GM18511 (cell line): ENCODE results near the gene ABCC12.

Experiments used
- ATAC-seq: cut with Tn5 transposase; IDR thresholded peaks from one replicate; pipeline ENCODE4 v1.9.1; 2021; ENCODE audit warnings: mild to moderate bottlenecking, moderate library complexity; ENCODE audit not compliant: unreplicated experiment

Gene ABCC12

GRCh38 chr16:48133455-48134211 lies 22.2 kb downstream of the ABCC12 start:
- ATAC-seq: no peak

DNA sequence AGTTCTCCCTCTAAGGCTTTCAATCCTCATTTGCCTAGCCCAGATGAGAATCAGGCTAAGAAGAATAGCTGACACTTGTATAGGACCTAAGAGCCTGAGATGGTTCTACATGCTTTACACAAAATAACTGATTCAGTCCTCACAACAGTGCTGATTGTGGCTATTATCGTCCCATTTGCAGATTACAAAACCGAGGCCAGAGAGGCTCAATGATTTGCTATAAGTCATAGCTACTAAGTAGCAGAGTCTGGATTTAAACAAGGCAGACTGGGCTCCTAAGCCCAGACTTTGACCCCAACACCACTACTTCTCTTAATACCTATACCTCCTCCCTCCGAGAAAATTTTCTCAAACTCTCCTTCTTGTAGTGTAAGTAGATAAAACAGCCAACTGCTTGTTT lies 23.1 kb downstream of the ABCC12 start:
- ATAC-seq: no peak

- no peak for ATAC-seq
These were observed 24.4 kb downstream of the ABCC12 start for GRCh38 chr16:48131201-48131935.

- no peak for ATAC-seq
These were observed 25.9 kb downstream of the ABCC12 start for GRCh38 chr16:48129926-48130325.

DNA sequence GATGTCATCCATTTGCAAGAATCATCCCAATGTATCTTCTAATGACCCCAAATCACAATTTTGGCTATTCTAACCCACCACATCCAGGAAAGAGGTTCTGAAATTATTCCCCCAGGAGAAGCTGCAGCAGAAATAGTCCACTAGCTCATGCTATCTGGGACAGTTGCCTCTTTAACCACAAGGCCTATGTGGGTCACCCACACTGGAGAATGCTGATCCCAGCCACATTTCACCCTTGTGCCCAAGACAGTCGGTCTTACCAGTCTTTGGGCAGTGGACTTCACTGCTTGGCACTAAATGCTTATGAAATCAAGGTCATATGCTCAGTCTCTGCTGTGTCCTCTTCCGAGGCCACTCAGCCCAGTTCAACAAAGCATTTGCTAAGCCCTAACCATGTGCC lies 27.0 kb downstream of the ABCC12 start:
- no peak for ATAC-seq

- ATAC-seq: no peak
These were observed 28.8 kb downstream of the ABCC12 start for GRCh38 chr16:48126801-48127644.

GRCh38 chr16:48125888-48126287 lies 29.9 kb downstream of the ABCC12 start:
- no peak for ATAC-seq

DNA sequence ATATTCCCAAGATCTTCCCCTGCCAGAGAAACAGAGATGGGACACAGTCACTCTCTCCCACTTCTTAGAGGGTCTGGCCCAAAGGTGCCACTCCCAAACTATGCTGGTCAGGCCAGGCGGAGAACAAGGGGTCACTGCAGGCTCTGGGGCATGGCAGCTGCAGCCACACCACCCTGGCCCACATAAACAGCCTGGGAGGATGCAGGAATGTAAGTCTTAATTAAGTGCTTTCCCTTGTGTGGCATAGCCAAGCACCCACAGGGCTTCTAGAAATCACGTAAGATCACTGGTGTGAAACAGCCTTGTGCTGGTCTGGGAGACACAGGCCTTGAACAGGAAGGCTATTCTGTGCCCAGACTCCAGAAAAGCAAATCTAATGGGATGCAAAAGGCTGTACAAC lies 31.5 kb downstream of the ABCC12 start:
- ATAC-seq: no peak

DNA sequence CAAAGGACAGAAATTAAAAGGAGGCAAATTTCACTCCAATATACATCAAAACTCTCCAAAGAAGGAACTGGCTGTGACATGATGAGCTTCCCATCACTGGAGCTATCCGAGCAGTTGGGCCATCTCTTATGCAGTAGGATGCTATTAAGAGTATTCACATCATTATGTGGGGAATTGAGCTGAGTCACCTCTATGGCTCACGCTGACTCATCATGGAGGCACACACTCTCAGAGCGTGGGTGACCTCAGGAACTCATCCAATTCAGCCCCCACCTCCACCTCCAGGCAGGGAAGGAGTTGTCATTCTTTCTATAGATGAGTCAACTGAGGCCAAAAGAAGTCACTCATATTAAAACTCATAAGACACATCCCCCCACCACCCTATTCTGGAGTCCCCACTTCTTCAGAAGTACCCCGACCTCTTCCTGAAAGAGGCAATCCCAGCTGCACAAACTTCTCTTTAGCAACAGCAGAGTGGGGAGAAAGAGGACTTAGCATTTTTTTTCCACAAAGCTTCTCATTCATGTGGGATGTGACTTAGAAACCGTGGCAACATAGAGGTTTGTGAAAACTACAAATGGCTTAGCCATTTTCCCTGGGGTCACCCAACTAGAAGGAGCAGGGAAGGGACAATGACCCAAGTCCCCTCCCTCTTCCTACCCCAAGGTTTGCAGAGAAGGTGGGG lies 32.5 kb downstream of the ABCC12 start:
- ATAC-seq: peak; percentile 86

DNA sequence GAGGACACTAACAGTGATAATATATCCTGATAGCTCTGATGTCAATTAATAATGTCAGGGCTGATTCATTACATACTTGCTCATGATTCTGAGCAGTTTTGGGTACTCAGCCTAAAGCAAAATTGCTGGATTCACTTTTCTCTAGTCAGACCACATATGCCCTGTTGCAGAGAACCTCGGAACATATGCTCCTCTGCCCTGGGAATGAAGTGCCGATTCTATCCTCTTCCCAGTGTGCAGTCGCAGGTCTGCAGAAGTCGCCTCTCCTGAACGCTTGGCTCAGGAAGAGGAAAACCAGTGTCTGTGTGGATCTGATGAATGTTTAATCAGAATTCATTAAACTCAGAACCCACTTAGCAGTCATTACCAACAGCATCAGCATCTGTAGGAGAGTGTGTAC lies 34.5 kb downstream of the ABCC12 start:
- ATAC-seq: no peak

DNA sequence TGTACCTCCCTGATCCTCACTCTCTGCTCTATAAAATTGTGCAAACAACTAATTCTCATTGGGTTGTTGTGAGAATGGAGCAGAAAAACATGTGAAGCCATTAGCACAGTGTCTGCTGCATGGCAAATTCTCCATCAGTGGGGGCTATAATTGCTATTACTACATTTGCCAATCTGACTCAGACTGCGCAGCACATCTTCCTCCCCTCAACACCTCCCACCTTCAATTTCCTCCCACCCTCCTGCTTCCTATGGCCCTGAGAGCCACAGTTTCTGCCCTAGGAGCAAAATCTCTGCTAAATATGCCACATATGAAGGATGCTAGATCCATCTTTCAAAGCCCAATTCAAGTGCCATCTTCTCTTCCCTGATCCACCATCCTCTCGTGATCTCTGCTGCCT lies 37.0 kb downstream of the ABCC12 start:
- ATAC-seq: no peak

GRCh38 chr16:48117217-48118105 lies 38.3 kb downstream of the ABCC12 start:
- peak; percentile 71 for ATAC-seq

DNA sequence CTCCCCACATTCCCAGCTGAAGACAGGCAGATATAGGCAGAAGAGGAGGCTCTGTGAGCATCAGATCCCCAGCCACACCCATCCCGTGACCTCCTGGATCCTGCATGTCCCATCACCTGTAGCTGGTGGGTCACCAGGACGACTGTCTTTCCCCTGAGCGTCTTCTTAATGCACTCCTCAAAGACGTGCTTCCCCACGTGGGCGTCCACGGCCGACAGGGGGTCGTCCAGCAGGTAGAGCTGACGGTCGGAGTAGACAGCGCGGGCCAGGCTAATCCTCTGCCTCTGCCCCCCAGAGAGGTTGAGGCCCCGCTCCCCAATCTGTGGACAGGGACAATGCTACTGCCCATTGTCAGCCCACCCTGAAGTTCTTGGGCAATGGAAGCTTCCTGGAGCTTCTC lies 40.5 kb downstream of the ABCC12 start:
- no peak for ATAC-seq

DNA sequence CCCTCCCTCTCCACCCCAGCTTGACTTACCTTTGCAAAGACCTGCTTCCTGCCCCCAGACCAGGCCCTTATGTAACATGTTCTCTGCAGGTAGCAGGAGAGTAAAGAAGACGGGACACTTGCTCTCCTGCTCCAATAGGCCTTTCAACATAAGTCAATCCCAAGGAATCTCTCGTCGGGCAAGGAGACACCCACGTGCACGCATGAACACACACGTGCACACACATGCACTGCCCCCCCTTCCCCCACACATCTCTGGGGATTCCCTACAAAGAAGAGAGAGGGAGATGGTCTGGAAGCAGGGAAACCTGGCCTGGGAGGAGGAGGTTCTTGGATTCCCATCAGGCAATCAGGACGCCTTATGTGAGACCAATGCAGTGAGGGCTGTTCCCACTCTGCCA lies 41.4 kb downstream of the ABCC12 start:
- ATAC-seq: no peak

- no peak for ATAC-seq
These were observed 42.3 kb downstream of the ABCC12 start for GRCh38 chr16:48113471-48113870.

DNA sequence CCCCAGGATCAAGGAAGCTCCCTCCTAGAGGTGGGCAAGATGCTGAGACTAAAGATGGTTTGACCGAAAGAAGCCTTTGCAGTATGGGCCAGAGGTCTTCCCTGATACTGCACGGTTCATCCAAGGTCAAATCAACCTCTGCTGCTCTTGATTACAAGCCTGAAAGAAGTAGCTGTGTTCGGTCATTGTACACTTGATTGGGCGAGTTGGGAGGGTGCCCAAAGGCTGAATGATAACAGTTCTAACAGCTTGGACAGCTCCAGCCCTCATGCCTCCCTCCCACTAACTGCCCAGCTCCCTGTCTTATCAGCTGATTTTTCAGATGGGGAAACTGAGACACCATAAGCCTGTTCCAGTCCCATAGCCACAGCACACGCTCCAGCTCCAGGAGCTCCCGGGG lies 42.8 kb downstream of the ABCC12 start:
- ATAC-seq: no peak

DNA sequence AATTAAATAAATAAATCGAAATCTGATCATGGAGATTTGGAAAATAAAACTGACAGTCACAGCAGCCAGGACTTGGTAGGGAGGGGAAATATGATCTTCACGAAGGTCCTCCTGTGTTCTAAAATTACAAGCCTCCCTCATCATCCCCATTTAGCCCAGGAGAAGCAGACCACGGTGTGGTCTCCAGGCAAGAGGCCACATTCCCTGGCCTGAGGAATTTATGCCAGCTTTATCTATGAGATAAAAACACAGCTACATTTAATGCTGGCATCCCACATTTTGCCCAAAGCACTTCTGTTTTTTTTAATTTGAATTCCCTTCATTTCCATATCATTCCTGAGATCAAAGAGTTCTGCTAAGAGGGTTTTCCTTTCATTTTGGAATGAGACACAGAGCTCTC lies 43.2 kb downstream of the ABCC12 start:
- ATAC-seq: no peak

DNA sequence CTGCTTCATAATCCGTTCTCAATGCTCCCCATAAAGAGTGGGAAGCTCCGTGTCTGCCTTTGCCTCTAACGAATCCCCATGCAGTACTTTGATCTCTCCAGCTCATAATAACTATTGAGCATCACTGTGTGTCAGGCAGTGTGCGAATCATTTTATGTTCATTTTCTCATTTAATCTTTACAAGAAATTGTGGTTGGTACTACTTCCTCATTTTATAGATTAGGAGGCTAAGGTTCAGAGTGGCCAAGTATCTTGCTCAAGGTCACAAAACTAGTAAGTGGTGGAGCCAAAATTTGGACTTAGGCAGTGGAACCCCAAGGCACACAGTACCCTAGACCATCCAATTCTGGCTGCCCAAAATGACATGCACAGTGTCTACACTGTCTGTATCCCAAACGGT lies 44.8 kb downstream of the ABCC12 start:
- no peak for ATAC-seq

- ATAC-seq: no peak
These were observed 45.8 kb downstream of the ABCC12 start for GRCh38 chr16:48110000-48110399.

DNA sequence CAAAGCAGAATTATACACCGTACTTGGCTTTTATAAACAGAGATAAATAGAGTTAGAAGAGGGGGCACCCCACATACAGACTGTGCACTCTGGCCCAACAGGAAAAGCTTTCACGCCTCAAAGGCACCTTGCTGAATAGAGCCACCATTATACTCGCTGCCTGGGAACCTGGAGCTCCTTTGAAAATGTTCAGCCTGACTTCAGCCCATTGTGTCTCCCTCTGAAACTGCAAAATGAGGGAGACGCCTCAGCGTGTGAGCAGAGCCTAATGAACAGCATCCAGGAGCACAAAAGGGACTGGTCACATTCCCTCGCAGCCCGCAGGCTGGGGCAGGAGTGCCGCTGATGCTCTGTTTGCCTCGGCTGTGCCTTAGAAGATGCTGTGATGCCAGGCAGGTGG lies 46.3 kb downstream of the ABCC12 start:
- ATAC-seq: no peak
